Mesendoderm (in vitro differentiated cells): Measurements from ENCODE around the gene ABCA7.

Experiments used
- DNase-seq: peaks from one replicate; pipeline ENCODE4 v3.0.0; 2013
- H2AK5ac ChIP-seq: 2 replicates; pipeline ENCODE4 v1.6.1; 2013; ENCODE audit warnings: low read length, inconsistent platforms
- H2BK120ac ChIP-seq: 2 replicates; pipeline ENCODE4 v1.6.1; 2013; ENCODE audit warnings: low read depth, mild to moderate bottlenecking, low read length, moderate library complexity, mixed read lengths
- H2BK15ac ChIP-seq: replicated peaks from 2 replicates; pipeline ENCODE4 v1.6.1; 2013; ENCODE audit warnings: low read depth, mild to moderate bottlenecking, moderate library complexity
- H2BK5ac ChIP-seq: 2 replicates; pipeline ENCODE4 v1.6.1; 2013; ENCODE audit warnings: low read length, inconsistent platforms
- H3K18ac ChIP-seq: 2 replicates; pipeline ENCODE4 v1.6.1; 2013; ENCODE audit warnings: mild to moderate bottlenecking, low read length, mixed read lengths
- H3K23ac ChIP-seq: one replicate; pipeline ENCODE4 v1.6.1; 2013; ENCODE audit warnings: low read length
- H3K27ac ChIP-seq: 2 replicates; pipeline ENCODE4 v1.5.1; 2013; ENCODE audit warnings: low read depth, mild to moderate bottlenecking, inconsistent platforms, low read length, moderate library complexity
- H3K27me3 ChIP-seq: 2 replicates; pipeline ENCODE4 v1.6.1; 2013; ENCODE audit warnings: low read length, control low read depth, mild to moderate bottlenecking, inconsistent platforms; ENCODE audit not compliant: insufficient read depth, poor library complexity
- H3K36me3 ChIP-seq: 2 replicates; pipeline ENCODE4 v1.6.1; 2013; ENCODE audit warnings: low read length, inconsistent platforms; ENCODE audit not compliant: control insufficient read depth, insufficient read depth
- H3K4ac ChIP-seq: one replicate; pipeline ENCODE4 v1.6.1; 2013; ENCODE audit warnings: low read depth, mild to moderate bottlenecking, low read length, moderate library complexity
- H3K4me1 ChIP-seq: 2 replicates; pipeline ENCODE4 v1.6.1; 2013; ENCODE audit warnings: low read depth, low read length, inconsistent platforms; ENCODE audit not compliant: control insufficient read depth
- H3K4me2 ChIP-seq: 2 replicates; pipeline ENCODE4 v1.6.1; 2013; ENCODE audit warnings: low read length
- H3K4me3 ChIP-seq: 2 replicates; pipeline ENCODE4 v1.5.1; 2013; ENCODE audit warnings: mild to moderate bottlenecking, low read length
- H3K56ac ChIP-seq: one replicate; pipeline ENCODE4 v1.6.1; 2013; ENCODE audit warnings: low read length
- H3K79me1 ChIP-seq: 2 replicates; pipeline ENCODE4 v1.6.1; 2013; ENCODE audit warnings: low read length, inconsistent platforms
- H3K79me2 ChIP-seq: 2 replicates; pipeline ENCODE4 v1.6.1; 2013; ENCODE audit warnings: mild to moderate bottlenecking, low read length; ENCODE audit not compliant: control insufficient read depth, insufficient read depth
- H3K9ac ChIP-seq: 2 replicates; pipeline ENCODE4 v1.6.1; 2013; ENCODE audit warnings: low read length, inconsistent platforms
- H4K5ac ChIP-seq: one replicate; pipeline ENCODE4 v1.6.1; 2013; ENCODE audit warnings: low read length
- H4K8ac ChIP-seq: one replicate; pipeline ENCODE4 v1.6.1; 2013; ENCODE audit warnings: low read depth, mild to moderate bottlenecking, control low read depth, low read length, moderate library complexity
- WGBS: extraction: QIAGEN DNeasy Blood & Tissue Kit; methylation state at CpG from one replicate; pipeline ENCODE4 v1.1.7; 2013; ENCODE audit warnings: low lambda C conversion rate, missing lambda C conversion rate; ENCODE audit not compliant: insufficient coverage; ENCODE audit errors: extremely low coverage; 5-methylcytosine and 5-hydroxymethylcytosine counted together

The ABCA7 gene

DNA sequence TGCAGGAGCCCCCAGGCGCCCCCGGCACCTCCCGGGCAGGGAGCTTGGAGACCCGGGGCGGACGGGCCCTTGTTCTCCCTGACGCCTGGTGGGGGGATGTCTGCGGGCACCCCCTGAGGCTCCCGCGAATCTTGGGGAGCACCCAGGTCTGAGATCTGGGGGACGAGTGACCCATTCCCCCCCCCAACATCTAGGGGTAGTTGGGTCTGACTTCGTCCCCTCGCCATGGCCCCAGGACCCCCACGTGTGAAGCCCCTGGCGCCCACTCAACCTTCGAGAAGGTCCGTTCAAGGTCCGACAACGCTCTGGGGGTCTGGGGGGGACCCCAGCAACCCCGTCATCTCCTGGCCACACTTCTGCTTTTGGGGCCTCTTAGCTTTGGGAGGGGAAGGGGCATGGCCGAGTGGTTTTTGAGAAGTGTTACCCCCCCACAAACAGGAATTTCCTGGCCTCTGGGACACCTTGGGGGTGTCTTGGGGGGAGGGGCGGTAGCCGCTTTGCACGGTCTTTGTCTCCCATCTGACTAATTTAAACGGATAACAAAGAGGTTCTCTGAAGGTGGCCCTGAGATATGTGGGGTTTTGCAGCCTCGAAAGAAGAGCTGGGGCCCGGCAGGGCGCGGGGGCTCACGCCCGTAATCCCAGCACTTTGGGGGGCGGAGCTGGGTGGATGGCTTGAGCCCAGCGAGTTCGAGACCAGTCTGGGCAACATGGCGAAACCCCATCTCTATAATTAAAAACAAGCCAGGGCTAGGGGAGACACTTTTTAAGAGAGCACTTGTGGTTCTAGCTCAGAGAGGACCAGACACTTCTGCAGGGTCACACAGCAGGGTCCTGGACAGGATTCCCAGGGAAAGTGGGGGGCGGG, 12.9 kb upstream of the ABCA7 start:
- H3K18ac ChIP-seq, result peak overlapping the region; percentile 86
- H2AK5ac ChIP-seq, result peak overlapping the region; percentile 65
- H3K23ac ChIP-seq, result peak overlapping the region; percentile 94
- no peak overlapping the region for H4K8ac ChIP-seq
- no peak for DNase-seq
- no peaks in the 10 kb centered on the region for H3K4me1 ChIP-seq
- no peaks in the 10 kb centered on the region for H3K27me3 ChIP-seq
- whole genome bisulfite sequencing, result no CpG with 5 or more reads among the region's 36 CpGs
- H3K4me3 ChIP-seq, result peak overlapping the region; percentile 94
- H3K79me1 ChIP-seq, result peaks cover 3% of the 10 kb centered on the region
- H3K27ac ChIP-seq, result peak overlapping the region; percentile 97
- no peaks in the 10 kb centered on the region for H3K36me3 ChIP-seq
- H2BK5ac ChIP-seq, result peak overlapping the region; percentile 88
- peak overlapping the region; percentile 98 for H3K9ac ChIP-seq
- H2BK15ac ChIP-seq, result no peak overlapping the region
- H2BK120ac ChIP-seq, result peak overlapping the region; percentile 32
- peak overlapping the region; percentile 93 for H3K4ac ChIP-seq
- peaks cover 36% of the 10 kb centered on the region for H3K79me2 ChIP-seq
- H4K5ac ChIP-seq, result no peak overlapping the region
- H3K4me2 ChIP-seq, result peak overlapping the region; percentile 84
- H3K56ac ChIP-seq, result peak overlapping the region; percentile 97

DNA sequence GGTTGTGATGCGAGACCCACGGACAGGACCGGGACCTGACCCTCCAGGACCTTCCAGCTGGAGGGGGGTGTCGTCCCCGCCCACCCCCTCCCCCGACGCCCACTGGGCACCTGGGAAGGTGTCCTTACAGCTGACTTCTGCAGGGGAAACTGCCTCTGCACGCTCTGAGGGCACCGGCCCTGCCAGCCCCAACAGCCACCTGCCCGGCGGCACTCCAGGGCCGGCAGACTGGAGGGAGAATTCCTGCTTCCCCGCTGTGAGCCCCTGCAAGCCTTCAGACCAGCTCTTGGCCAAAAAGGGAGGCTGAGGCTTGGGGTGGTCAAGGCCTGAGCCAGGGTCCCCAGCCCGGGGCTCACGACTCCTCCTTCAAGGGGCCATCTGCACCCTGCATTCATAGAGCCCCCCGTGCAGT, 12.3 kb upstream of the ABCA7 start:
- peak; percentile 44 for DNase-seq
- peak overlapping the region; percentile 44 for H2AK5ac ChIP-seq
- H3K4me3 ChIP-seq, result peak overlapping the region; percentile 94
- peak overlapping the region; percentile 97 for H3K27ac ChIP-seq
- peak overlapping the region; percentile 90 for H3K4me2 ChIP-seq
- H3K4ac ChIP-seq, result peak overlapping the region; percentile 44
- peak overlapping the region; percentile 97 for H3K56ac ChIP-seq
- H3K4me1 ChIP-seq, result no peaks in the 10 kb centered on the region
- H3K27me3 ChIP-seq, result no peaks in the 10 kb centered on the region
- no peak overlapping the region for H2BK5ac ChIP-seq
- no CpG with 5 or more reads among the region's 16 CpGs for WGBS
- peaks cover 7% of the 10 kb centered on the region for H3K79me1 ChIP-seq
- peaks cover 41% of the 10 kb centered on the region for H3K79me2 ChIP-seq
- H3K9ac ChIP-seq, result peak overlapping the region; percentile 98
- peak overlapping the region; percentile 19 for H2BK120ac ChIP-seq
- H2BK15ac ChIP-seq, result no peak overlapping the region
- peaks cover 5% of the 10 kb centered on the region for H3K36me3 ChIP-seq
- H4K8ac ChIP-seq, result peak overlapping the region; percentile 0
- peak overlapping the region; percentile 86 for H3K18ac ChIP-seq
- no peak overlapping the region for H4K5ac ChIP-seq
- no peak overlapping the region for H3K23ac ChIP-seq

DNA sequence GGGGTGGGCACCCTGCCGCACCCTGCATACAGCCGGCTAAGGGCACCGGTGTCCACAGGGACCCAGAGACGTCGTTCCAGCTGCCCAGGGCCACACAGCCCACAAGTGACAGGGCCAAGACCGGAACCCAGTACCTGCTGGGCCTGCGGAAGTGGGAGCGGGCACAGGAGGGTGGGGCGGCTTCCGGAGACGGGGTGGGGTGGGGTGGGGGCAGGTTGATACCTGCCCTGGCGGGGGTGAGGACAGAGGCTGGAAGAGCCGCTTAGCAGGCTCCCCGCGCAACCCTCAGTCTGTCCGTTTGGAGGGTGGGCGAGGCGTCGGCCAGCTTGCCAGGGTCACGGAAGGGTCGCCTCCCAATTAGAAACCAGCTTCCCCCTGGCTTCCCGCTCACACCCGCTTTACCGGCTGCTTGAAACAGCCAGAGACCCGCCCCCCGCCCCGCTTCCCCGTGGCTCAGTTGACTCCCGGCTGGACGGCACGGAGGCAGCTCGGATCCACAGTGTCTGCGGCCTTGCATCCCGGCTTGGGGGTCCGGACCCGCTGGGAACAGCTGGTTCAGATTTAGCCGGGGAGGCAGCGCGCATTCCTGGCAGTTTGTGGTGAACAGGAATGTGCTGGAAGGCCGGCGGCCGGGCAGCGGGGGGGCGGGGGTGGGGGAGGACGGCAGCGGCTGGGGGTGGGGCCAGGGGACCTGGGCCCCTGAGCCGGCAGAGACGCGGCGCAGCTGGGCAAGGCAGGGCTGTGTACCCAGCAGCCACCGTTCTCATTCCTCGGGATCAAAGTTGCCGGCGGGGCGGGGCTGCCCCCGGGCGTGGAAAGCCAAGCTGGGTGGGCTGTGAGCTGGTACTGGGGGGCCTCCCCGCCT, 11.6 kb upstream of the ABCA7 start:
- Histone ChIP-seq H3K56ac (peak overlapping the region; percentile 97), H3K9ac (peak overlapping the region; percentile 98), H3K79me1 (peaks cover 7% of the 10 kb centered on the region), H3K18ac (peak overlapping the region; percentile 86), H3K4ac (peak overlapping the region; percentile 77), H4K8ac (peak overlapping the region; percentile 90), H3K27ac (peak overlapping the region; percentile 97), H3K4me3 (peak overlapping the region; percentile 94), H3K23ac (peak overlapping the region; percentile 89), H3K27me3 (no peaks in the 10 kb centered on the region), H3K4me1 (no peaks in the 10 kb centered on the region), H4K5ac (no peak overlapping the region), H3K79me2 (peaks cover 41% of the 10 kb centered on the region), H3K4me2 (peak overlapping the region; percentile 90), H2BK5ac (peak overlapping the region; percentile 80), H3K36me3 (peaks cover 5% of the 10 kb centered on the region), H2BK120ac (peak overlapping the region; percentile 32), H2BK15ac (no peak overlapping the region), H2AK5ac (no peak overlapping the region)
- no CpG with 5 or more reads among the region's 58 CpGs for WGBS
- DNase-seq, result peak; percentile 95

DNA sequence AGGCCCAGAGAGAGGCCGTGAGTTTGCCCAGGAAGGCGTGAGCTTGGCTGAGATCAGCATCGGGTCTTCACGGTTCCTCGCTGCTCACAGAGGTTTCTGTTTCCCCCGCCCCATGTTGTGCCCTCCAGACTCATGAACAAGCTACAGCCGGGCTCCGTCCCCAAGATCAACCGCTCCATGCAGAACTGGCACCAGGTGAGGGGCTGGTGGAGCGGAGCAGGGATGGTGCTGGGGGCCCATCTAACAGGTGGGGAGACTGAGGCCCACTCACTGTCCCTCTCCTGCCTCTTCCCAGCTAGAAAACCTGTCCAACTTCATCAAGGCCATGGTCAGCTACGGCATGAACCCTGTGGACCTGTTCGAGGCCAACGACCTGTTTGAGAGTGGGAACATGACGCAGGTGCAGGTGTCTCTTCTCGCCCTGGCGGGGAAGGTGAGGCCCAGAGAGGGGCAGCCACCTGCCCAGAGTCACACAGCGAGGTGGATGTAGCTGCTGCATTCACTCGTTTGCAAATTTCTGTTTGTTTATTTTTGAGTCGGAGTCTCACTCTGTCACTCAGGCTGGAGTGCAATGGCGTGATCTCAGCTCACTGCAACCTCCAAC, 7.5 kb upstream of the ABCA7 start:
- Histone ChIP-seq H3K27ac (no peak overlapping the region), H3K4me1 (no peaks in the 10 kb centered on the region), H3K79me1 (peaks cover 7% of the 10 kb centered on the region), H2AK5ac (no peak overlapping the region), H3K56ac (no peak overlapping the region), H3K4ac (no peak overlapping the region), H4K5ac (no peak overlapping the region), H3K79me2 (peaks cover 32% of the 10 kb centered on the region), H3K36me3 (peaks cover 9% of the 10 kb centered on the region), H2BK120ac (no peak overlapping the region), H3K23ac (no peak overlapping the region), H3K27me3 (no peaks in the 10 kb centered on the region), H2BK5ac (no peak overlapping the region), H3K18ac (no peak overlapping the region), H3K9ac (no peak overlapping the region), H3K4me3 (no peak overlapping the region), H3K4me2 (no peak overlapping the region), H2BK15ac (no peak overlapping the region), H4K8ac (no peak overlapping the region)
- WGBS, result no CpG with 5 or more reads among the region's 20 CpGs
- no peak for DNase-seq

- Histone ChIP-seq H3K4me2 (no peak overlapping the region), H3K4ac (no peak overlapping the region), H3K4me3 (no peak overlapping the region), H3K56ac (no peak overlapping the region), H4K5ac (no peak overlapping the region), H3K9ac (no peak overlapping the region), H4K8ac (no peak overlapping the region), H3K18ac (no peak overlapping the region), H2BK5ac (no peak overlapping the region), H3K27me3 (no peaks in the 10 kb centered on the region), H3K27ac (no peak overlapping the region), H3K79me1 (peaks cover 3% of the 10 kb centered on the region), H2AK5ac (no peak overlapping the region), H2BK120ac (no peak overlapping the region), H2BK15ac (no peak overlapping the region), H3K36me3 (peaks cover 9% of the 10 kb centered on the region), H3K4me1 (peaks cover 4% of the 10 kb centered on the region), H3K23ac (no peak overlapping the region), H3K79me2 (peaks cover 5% of the 10 kb centered on the region)
- no CpG with 5 or more reads among the region's 29 CpGs for WGBS
- DNase-seq, result peak; percentile 53
Measured at GRCh38 chr19:1035998-1036621, 3.8 kb upstream of the ABCA7 start.
